ENCODE data around the gene CFAP46. TPM values are rescaled to one million over a fixed set of nuclear protein-coding genes. Genes with fewer than 3 reads are reported as not detected.

The CFAP46 gene
- total RNA-seq, 3 donors from 2014 or later (not counting 1 experiment from before 2014, with no cell fraction given): 0.35 TPM; not detected in 2

GRCh38 chr10:132909491-132910071 is 32.8 kb downstream of the CFAP46 start:
- no peaks in the 10 kb centered on the region for H3K36me3 Mint-ChIP-seq
- intact Hi-C loops (cut with micrococcal nuclease): loop anchor here (10.0 kb wide), 1 partner anchor 255 kb away; no protein-coding TSS in a partner anchor
- 93% methylated on average over 21 of the region's 21 CpGs for WGBS (ENCODE audit: insufficient coverage)
- H3K9me3 Mint-ChIP-seq: no peaks in the 10 kb centered on the region
- no peaks in the 10 kb centered on the region for H3K4me1 ChIP-seq (ENCODE audit: control insufficient read depth, insufficient read depth, low read length)
- no peaks in the 10 kb centered on the region for H3K27me3 ChIP-seq (ENCODE audit: control insufficient read depth, insufficient read depth, low read length)
- H3K4me1 Mint-ChIP-seq: peaks cover 6 to 7% of the 10 kb centered on the region in 2 donors
- no peaks in the 10 kb centered on the region for H3K36me3 ChIP-seq (ENCODE audit: control insufficient read depth, insufficient read depth, low read length)
- H3K9me3 ChIP-seq (ENCODE audit: control insufficient read depth, insufficient read depth, low read length): no peaks in the 10 kb centered on the region
- ATAC-seq (no peak), DNase-seq (no peak)
- H3K4me3 Mint-ChIP-seq: no peak overlapping the region
- H3K27me3 Mint-ChIP-seq (ENCODE audit: low read depth in 2 of 2): peaks cover 6 to 10% of the 10 kb centered on the region in 2 donors
- H3K27ac Mint-ChIP-seq: no peak overlapping the region
- H3K27ac ChIP-seq (ENCODE audit: low read length): no peak overlapping the region
- no peak overlapping the region for H3K4me3 ChIP-seq (ENCODE audit: low read length)
- TF ChIP-seq CTCF (IDR thresholded peaks at IDR 0.05): no peak

- H3K27ac ChIP-seq (ENCODE audit: low read length): no peak overlapping the region
- DNase-seq (no peak), ATAC-seq (no peak)
- no peak for TF ChIP-seq CTCF (IDR thresholded peaks at IDR 0.05)
- Mint-ChIP-seq H3K9me3 (no peaks in the 10 kb centered on the region), H3K36me3 (no peaks in the 10 kb centered on the region), H3K27me3 (ENCODE audit: low read depth in 2 of 2) (peaks cover 7 to 10% of the 10 kb centered on the region in 2 donors), H3K4me3 (no peak overlapping the region), H3K4me1 (peaks cover 8 to 9% of the 10 kb centered on the region in 2 donors), H3K27ac (no peak overlapping the region)
- H3K9me3 ChIP-seq (ENCODE audit: control insufficient read depth, insufficient read depth, low read length): no peaks in the 10 kb centered on the region
- H3K4me3 ChIP-seq (ENCODE audit: low read length): no peak overlapping the region
- WGBS (ENCODE audit: insufficient coverage): 91% methylated on average over 33 of the region's 33 CpGs
- intact Hi-C loops (cut with micrococcal nuclease): loop anchor here (10.0 kb wide), 1 partner anchor 254 kb away; no protein-coding TSS in a partner anchor
- H3K27me3 ChIP-seq (ENCODE audit: control insufficient read depth, insufficient read depth, low read length): no peaks in the 10 kb centered on the region
- H3K4me1 ChIP-seq (ENCODE audit: control insufficient read depth, insufficient read depth, low read length): no peaks in the 10 kb centered on the region
- no peaks in the 10 kb centered on the region for H3K36me3 ChIP-seq (ENCODE audit: control insufficient read depth, insufficient read depth, low read length)
Measured at GRCh38 chr10:132908621-132909295, 33.6 kb downstream of the CFAP46 start.

GRCh38 chr10:132907821-132908620 is 34.3 kb downstream of the CFAP46 start:
- WGBS (ENCODE audit: insufficient coverage): 62% methylated on average over 41 of the region's 41 CpGs
- intact Hi-C loops (cut with micrococcal nuclease): loop anchor here (10.0 kb wide), 1 partner anchor 253 kb away; no protein-coding TSS in a partner anchor

More at GRCh38 chr10:132907821-132908620, 34.3 kb downstream of the CFAP46 start:
- Histone ChIP-seq H3K4me3 (ENCODE audit: low read length) (no peak overlapping the region), H3K9me3 (ENCODE audit: control insufficient read depth, insufficient read depth, low read length) (no peaks in the 10 kb centered on the region), H3K36me3 (ENCODE audit: control insufficient read depth, insufficient read depth, low read length) (no peaks in the 10 kb centered on the region), H3K27ac (ENCODE audit: low read length) (no peak overlapping the region), H3K4me1 (ENCODE audit: control insufficient read depth, insufficient read depth, low read length) (no peaks in the 10 kb centered on the region), H3K27me3 (ENCODE audit: control insufficient read depth, insufficient read depth, low read length) (no peaks in the 10 kb centered on the region)
- ATAC-seq (no peak), DNase-seq (no peak)
- no peaks in the 10 kb centered on the region for H3K36me3 Mint-ChIP-seq
- no peaks in the 10 kb centered on the region for H3K9me3 Mint-ChIP-seq
- TF ChIP-seq CTCF (IDR thresholded peaks at IDR 0.05): no peak
- H3K27ac Mint-ChIP-seq: no peak overlapping the region
- H3K27me3 Mint-ChIP-seq (ENCODE audit: low read depth in 2 of 2): peaks cover 10% of the 10 kb centered on the region in 2 donors
- peaks cover 8 to 9% of the 10 kb centered on the region in 2 donors for H3K4me1 Mint-ChIP-seq
- H3K4me3 Mint-ChIP-seq: no peak overlapping the region

Data from natural killer cell (primary cell).